SU-DHL-6 (cell line): Measurements from ENCODE around the gene CTU2.

ENCODE experiments used
- H2AFZ ChIP-seq: fragments of 200-600 bp; sonication (generic); 2 replicates; pipeline ENCODE4 v1.6.1; 2014; ENCODE audit warnings: low read depth, mild to moderate bottlenecking, moderate library complexity, mixed read lengths, antibody characterized with exemption, low read length; ENCODE audit not compliant: severe bottlenecking
- H3F3A ChIP-seq: fragments of 200-600 bp; shearing (Covaris generic); 2 replicates; pipeline ENCODE4 v1.6.0; 2016; ENCODE audit warnings: antibody characterized with exemption, mild to moderate bottlenecking; ENCODE audit not compliant: insufficient read depth
- H3K27ac ChIP-seq: fragments of 200-600 bp; sonication (generic); 2 replicates; pipeline ENCODE4 v1.5.1; 2016; ENCODE audit warnings: low read depth, mild to moderate bottlenecking, low read length, moderate library complexity, mixed read lengths
- H3K27me3 ChIP-seq: fragments of 200-600 bp; sonication (generic), shearing (Covaris generic); 2 replicates; pipeline ENCODE4 v1.6.0; 2014; ENCODE audit warnings: mild to moderate bottlenecking, low read length
- H3K36me3 ChIP-seq: fragments of 200-600 bp; sonication (generic); 2 replicates; pipeline ENCODE4 v1.6.1; 2014; ENCODE audit warnings: mild to moderate bottlenecking, low read length, mixed read lengths
- H3K4me2 ChIP-seq: fragments of 300-600, 200-600 bp; shearing (Covaris generic), sonication (generic); 2 replicates; pipeline ENCODE4 v1.6.0; 2014; ENCODE audit warnings: low read length, low read depth, mild to moderate bottlenecking; ENCODE audit not compliant: poor library complexity, severe bottlenecking
- H3K4me3 ChIP-seq: fragments of 200-600 bp; sonication (generic); 2 replicates; pipeline ENCODE4 v1.5.1; 2014; ENCODE audit warnings: antibody characterized with exemption, low read length, mild to moderate bottlenecking, mixed read lengths; ENCODE audit not compliant: insufficient read depth, poor library complexity, severe bottlenecking
- H3K79me2 ChIP-seq: fragments of 200-600 bp; sonication (generic); 2 replicates; pipeline ENCODE4 v1.6.1; 2014; ENCODE audit warnings: mild to moderate bottlenecking, low read length, moderate library complexity; ENCODE audit not compliant: insufficient read depth
- H3K9ac ChIP-seq: fragments of 200-600 bp; sonication (generic); 2 replicates; pipeline ENCODE4 v1.7.0; 2014; ENCODE audit warnings: mild to moderate bottlenecking, low read length
- H3K9me2 ChIP-seq: fragments of 200-600 bp; sonication (generic); replicated peaks from 2 replicates; pipeline ENCODE4 v1.6.1; 2014; ENCODE audit warnings: low read length; ENCODE audit not compliant: insufficient read depth
- H3K9me3 ChIP-seq: fragments of 200-600 bp; sonication (generic); 2 replicates; pipeline ENCODE4 v1.6.1; 2014; ENCODE audit warnings: low read length, mixed read lengths; ENCODE audit not compliant: insufficient read depth
- H4K20me1 ChIP-seq: fragments of 200-600 bp; sonication (generic); 2 replicates; pipeline ENCODE4 v1.6.1; 2014; ENCODE audit warnings: low read depth, mild to moderate bottlenecking, antibody characterized with exemption, low read length, moderate library complexity, mixed read lengths
- EZH2phosphoT487 ChIP-seq: fragments of 200-600 bp; sonication (generic), shearing (Covaris generic); conservative IDR thresholded peaks from 2 replicates; pipeline ENCODE4 v1.6.1; 2018; ENCODE audit warnings: mild to moderate bottlenecking, antibody characterized with exemption, low read length, moderate library complexity, mixed read lengths
- TF ChIP-seq, protein P1 (sequence below): fragments of 200-600 bp; sonication (generic); IDR thresholded peaks from one replicate; pipeline ENCODE4 v1.5.1; 2017; ENCODE audit warnings: antibody characterized with exemption, mild to moderate bottlenecking, low read length, moderate library complexity; ENCODE audit not compliant: insufficient read depth, poor library complexity, severe bottlenecking

CTU2 gene

DNA sequence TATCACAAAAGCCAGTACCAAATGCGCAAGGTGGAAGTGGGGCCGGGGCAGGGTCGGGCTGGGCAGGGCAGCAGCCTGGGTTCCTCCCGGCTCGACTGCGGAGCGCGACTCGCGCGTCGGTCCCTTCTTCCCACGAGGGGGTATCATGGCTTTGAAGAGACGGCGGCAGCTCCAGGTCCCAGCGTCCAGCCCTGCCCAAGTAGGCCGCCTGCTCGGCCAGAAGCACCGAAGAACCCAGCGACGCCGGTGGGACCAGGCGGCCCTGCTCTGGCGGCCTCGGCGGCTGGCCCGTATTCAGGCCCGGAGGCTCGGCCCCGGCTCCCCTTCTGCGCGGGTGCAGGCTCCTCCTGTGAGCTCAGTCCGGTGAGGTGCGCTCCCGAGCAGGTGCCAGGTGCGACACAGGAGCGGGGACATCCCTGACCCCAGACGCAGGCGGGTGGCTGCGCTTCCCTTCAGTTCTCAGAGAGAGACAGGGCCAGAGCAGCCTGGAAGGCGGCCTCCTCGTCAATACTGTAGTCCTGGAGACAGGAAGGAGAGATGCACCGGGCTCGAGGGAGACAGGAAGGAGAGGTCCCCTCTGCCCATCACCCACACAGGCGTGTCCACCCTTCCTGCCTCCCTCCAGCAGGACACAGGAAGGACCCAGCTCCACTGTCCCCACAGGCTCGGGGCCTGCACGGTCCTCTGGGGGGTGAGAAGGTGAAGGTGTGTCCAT is 9.0 kb upstream of the CTU2 start:
- no peaks in the 10 kb centered on the region for H3K9me3 ChIP-seq
- TF ChIP-seq EZH2phosphoT487: no peak
- TF ChIP-seq, protein P1, sequence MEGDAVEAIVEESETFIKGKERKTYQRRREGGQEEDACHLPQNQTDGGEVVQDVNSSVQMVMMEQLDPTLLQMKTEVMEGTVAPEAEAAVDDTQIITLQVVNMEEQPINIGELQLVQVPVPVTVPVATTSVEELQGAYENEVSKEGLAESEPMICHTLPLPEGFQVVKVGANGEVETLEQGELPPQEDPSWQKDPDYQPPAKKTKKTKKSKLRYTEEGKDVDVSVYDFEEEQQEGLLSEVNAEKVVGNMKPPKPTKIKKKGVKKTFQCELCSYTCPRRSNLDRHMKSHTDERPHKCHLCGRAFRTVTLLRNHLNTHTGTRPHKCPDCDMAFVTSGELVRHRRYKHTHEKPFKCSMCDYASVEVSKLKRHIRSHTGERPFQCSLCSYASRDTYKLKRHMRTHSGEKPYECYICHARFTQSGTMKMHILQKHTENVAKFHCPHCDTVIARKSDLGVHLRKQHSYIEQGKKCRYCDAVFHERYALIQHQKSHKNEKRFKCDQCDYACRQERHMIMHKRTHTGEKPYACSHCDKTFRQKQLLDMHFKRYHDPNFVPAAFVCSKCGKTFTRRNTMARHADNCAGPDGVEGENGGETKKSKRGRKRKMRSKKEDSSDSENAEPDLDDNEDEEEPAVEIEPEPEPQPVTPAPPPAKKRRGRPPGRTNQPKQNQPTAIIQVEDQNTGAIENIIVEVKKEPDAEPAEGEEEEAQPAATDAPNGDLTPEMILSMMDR: no peak
- no peaks in the 10 kb centered on the region for H4K20me1 ChIP-seq
- no peaks in the 10 kb centered on the region for H3K9me2 ChIP-seq
- no peaks in the 10 kb centered on the region for H3K79me2 ChIP-seq
- H3F3A ChIP-seq: no peaks in the 10 kb centered on the region
- no peak overlapping the region for H3K27ac ChIP-seq
- H3K4me2 ChIP-seq: no peak overlapping the region
- no peak overlapping the region for H3K9ac ChIP-seq
- no peak overlapping the region for H3K4me3 ChIP-seq
- H2AFZ ChIP-seq: no peak overlapping the region
- no peaks in the 10 kb centered on the region for H3K27me3 ChIP-seq
- H3K36me3 ChIP-seq: no peaks in the 10 kb centered on the region

DNA sequence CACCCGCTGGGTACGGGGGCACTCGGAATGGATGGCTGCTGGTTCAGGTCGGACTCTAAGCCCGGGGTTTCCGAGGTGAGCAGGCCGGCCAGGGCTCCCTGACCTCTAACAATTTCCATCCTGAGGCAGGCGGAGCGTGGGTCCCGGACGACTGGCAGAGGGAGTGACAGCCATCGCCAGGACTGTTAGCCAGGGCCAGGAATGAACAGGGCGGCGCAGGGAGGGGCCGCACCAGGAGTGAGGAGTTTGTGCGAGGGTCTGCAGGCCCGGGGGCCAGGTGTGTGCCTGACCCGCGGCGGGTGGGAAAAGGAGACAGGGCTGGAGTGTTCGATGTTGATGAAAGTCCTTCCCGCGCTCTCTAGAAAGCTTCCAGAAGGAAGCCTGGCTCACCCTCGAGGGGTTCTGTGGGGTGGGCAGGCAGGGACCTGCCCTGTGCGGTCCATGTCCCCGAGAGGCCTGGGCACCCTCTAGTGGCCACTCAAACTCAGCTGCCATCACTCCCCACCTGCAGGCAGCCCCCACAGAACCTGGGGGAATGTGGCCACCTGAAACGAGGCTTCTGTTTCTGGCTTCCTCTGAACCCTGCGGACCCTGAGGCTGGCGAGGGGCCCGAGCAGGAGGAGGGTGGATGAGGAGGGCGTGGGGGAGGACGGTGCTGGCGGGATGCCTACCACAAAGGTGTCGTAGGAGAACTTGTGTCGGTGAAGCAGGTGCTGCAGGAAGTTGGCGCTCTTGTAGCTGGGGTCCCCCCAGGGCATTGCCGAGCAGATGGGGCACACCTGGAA is 8.3 kb upstream of the CTU2 start:
- Histone ChIP-seq H3K9me2 (no peaks in the 10 kb centered on the region), H3K27me3 (no peaks in the 10 kb centered on the region), H3K79me2 (no peaks in the 10 kb centered on the region), H3K36me3 (no peaks in the 10 kb centered on the region), H3K9me3 (no peaks in the 10 kb centered on the region), H2AFZ (no peak overlapping the region), H3K27ac (no peak overlapping the region), H3F3A (no peaks in the 10 kb centered on the region), H3K4me2 (no peak overlapping the region), H3K9ac (no peak overlapping the region), H4K20me1 (no peaks in the 10 kb centered on the region), H3K4me3 (no peak overlapping the region)
- TF ChIP-seq, protein P1: no peak
- no peak for TF ChIP-seq EZH2phosphoT487

DNA sequence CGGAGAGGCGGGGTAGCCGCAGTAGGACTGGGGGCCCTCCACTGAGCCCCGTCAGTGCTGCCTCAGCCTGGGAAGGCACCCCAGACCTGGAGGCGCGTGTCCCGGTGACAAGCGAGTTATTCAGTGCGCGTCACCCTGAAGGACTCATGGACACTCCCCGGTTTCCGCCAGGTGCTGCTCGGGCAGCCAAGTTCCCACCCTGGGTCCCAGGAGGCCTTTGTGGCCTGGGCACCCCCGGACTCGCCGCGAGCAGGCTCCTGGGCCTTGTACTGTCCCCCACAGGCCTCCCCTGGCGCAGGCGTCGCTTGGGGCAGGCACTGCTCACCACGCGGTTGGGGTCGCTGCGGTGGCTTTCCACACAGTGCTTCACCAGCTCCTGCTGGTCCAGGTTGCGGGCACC is 7.7 kb upstream of the CTU2 start:
- Histone ChIP-seq H3K9ac (no peak overlapping the region), H3K9me2 (no peaks in the 10 kb centered on the region), H3F3A (no peaks in the 10 kb centered on the region), H3K27me3 (no peaks in the 10 kb centered on the region), H3K9me3 (no peaks in the 10 kb centered on the region), H3K27ac (no peak overlapping the region), H3K4me2 (no peak overlapping the region), H3K36me3 (no peaks in the 10 kb centered on the region), H2AFZ (no peak overlapping the region), H3K4me3 (no peak overlapping the region), H3K79me2 (no peaks in the 10 kb centered on the region), H4K20me1 (no peaks in the 10 kb centered on the region)
- TF ChIP-seq, protein P1: no peak
- TF ChIP-seq EZH2phosphoT487: no peak
